NT2/D1 (cell line): ENCODE data around the gene CCDC78.

ENCODE experiments used
- SUZ12 ChIP-seq: IDR thresholded peaks from 2 replicates; pipeline ENCODE4 v1.6.1; 2011; ENCODE audit not compliant: insufficient read length, insufficient read depth; ENCODE audit errors: extremely low read depth
- YY1 ChIP-seq: IDR thresholded peaks from 2 replicates; pipeline ENCODE4 v1.6.1; 2011; ENCODE audit not compliant: insufficient read length, insufficient read depth
- ZNF274 ChIP-seq: IDR thresholded peaks from 2 replicates; pipeline ENCODE4 v1.6.1; 2011; ENCODE audit warnings: mild to moderate bottlenecking, low read depth, low read length

DNA sequence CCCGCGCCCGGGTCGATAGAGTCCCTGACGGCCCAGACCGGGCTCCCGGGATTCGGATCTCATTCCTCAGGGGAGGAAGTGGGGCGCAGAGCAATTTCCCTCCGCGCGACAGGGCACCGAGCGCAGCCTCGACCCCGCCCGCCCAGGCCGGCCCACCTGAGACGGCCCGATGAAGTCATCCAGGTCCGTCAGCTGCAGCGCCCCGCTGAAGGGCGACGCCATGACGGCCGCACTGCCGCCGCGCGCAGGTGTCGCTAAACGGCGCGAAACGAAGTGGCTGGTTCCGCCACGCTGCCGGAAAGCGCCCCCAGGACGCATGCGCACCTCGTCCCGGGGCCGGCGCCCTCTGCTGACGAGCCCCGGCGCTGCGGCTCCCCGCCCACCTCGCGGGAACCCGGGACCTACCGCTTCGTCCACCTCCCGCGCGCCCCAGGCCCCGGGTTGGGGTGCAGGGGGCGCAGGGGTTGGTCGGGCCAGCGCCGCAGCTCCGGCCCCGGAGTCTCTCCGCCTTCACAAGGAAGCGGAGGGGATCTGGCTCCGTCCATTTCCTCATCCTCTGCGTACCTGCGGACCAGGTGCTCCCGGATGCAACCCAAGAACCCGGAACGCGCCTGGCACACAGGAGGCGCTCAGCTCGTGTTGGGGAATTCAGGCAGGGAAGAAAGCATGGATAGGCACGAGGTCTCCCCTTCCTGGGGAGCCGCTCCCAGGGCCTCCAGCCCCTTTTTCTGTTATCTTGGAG lies 14.7 kb upstream of the CCDC78 start, which contains the start of gene CIAO3:
- TF ChIP-seq ZNF274, result no peak
- peak; percentile 93 for TF ChIP-seq YY1
- TF ChIP-seq SUZ12, result no peak
